ENCODE data around the gene CHAC1. TPM values are rescaled to one million over a fixed set of nuclear protein-coding genes. Genes with fewer than 3 reads are reported as not detected.
A peak's percentile ranks its signal among the peaks of the same experiment; 100 is the strongest.

CHAC1 gene, protein sequence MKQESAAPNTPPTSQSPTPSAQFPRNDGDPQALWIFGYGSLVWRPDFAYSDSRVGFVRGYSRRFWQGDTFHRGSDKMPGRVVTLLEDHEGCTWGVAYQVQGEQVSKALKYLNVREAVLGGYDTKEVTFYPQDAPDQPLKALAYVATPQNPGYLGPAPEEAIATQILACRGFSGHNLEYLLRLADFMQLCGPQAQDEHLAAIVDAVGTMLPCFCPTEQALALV
- total RNA-seq, result 1.9 TPM

DNA sequence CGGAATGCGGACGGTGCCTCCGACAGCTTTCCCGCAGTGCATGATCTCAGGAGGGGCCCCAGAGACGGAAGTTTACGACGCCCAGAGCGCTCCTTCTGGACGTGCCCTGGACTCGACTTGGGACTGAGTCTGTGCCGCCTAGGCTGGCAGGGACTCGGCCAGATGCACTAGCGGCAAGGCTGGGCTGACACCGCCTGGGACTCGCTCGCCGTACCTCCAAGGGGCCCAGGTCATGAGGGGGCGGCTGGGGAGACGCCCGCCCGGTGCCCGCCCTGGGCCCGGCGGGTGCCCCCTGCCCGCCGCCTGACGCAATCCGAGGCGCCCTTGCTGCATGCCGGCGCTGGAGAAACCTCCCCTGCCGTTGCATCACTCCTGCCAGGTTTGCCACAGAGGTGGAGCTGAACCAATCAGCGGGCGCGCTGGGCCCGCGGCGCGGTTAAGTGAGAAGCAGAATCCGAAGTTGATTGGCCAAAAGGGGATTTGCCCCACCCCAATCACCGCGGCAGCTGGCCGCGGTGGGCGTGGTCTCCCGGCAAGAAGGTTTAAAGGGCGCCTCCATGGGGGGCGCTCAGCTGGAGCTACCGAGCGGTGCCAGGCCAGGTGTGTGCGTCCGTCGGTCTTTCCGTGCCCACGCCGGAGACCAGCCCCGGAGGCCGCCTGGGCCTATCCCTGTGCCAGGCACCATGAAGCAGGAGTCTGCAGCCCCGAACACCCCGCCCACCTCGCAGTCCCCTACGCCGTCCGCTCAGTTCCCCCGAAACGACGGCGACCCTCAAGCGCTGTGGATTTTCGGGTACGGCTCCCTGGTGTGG is at the start of gene CHAC1:
Gene CHAC1 (plus strand): TSS at position 571 of the 812 bp plus-strand sequence. CDS start 113 bp downstream, at position 684.
- peak; percentile 88 to 93 (median 92) for DNase-seq (ENCODE audit: low read depth in 2 of 3, low spot score in 2 of 3)

DNA sequence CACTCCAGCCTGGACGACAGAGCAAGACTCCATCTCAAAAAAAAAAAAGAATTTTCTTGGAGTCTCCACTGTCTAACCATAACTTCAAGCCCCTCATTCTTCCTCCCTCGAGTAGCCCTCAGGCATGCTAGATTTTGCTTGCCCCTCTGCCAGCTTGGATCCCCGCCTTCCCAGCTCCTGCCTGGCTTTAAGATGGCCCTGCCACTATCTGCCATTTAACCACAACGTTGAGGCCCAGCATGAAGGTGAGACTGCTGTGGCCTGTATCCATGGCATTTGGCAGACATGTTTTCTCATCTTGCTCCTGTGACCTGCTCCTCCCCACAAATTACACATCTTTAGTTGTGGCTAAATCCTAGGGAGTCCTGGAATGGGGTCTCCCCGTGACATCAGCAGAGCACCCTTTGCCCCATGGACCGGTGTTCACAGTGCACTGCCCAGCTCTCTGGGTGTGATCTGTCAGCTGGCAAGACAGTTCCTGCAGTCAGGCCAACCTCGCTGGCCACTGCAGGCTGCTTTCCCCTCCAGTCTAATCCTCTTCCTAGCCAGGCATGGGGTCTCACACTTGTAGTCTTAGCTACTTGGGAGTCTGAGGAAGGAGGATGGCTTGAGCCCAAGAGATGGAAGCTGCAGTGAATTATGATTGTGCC is 48.6 kb upstream of the CHAC1 start:
- DNase-seq (ENCODE audit: low read depth in 2 of 3, low spot score in 2 of 3), result no peak

DNA sequence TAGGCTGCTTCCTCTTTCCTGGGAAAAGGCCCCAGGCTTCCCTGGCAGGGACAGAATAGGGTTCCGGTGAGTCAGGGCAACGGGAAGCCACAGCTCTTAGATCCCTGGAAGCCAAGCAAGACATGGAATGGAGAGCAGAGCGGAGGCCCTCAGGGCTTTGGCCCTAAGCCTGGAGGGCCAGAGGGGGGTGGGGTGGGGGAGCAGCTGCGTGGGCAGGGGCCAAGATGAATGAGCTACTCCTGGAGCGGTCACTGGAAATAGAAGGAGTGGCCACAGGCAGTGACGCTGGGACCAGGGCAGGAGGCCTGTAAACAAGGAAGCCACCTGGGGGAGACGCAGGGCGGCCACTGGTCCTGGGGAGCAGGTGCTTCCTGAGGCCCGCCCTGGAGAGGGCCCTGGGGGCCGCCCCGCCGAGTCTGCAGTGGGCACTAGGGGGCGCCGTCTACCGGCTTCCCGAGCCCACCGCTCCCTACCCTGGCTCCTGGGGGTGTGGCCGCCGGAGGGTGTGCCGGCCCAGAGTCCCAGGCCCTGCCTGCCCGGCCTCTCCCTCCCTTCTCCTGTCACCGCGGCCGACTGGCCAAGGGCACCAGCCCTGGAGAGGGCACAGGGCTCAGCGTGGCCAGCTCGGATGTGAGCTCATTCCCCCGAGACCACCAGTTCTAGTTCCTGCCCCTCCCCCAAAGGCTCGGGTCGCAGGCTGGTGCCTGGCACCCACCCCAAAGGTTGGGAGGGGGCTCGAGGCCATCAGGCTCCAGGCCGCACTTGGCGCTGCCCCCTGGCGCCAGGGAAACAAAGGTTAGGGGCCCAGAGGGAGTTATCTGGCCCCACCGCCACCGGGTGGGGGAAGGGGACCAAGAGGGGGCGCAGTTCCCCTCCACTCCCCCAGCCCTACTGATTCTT is 46.9 kb upstream of the CHAC1 start:
- DNase-seq (ENCODE audit: low read depth in 2 of 3, low spot score in 2 of 3), result peak in 2 of 3 donors; percentile 89 to 92

DNA sequence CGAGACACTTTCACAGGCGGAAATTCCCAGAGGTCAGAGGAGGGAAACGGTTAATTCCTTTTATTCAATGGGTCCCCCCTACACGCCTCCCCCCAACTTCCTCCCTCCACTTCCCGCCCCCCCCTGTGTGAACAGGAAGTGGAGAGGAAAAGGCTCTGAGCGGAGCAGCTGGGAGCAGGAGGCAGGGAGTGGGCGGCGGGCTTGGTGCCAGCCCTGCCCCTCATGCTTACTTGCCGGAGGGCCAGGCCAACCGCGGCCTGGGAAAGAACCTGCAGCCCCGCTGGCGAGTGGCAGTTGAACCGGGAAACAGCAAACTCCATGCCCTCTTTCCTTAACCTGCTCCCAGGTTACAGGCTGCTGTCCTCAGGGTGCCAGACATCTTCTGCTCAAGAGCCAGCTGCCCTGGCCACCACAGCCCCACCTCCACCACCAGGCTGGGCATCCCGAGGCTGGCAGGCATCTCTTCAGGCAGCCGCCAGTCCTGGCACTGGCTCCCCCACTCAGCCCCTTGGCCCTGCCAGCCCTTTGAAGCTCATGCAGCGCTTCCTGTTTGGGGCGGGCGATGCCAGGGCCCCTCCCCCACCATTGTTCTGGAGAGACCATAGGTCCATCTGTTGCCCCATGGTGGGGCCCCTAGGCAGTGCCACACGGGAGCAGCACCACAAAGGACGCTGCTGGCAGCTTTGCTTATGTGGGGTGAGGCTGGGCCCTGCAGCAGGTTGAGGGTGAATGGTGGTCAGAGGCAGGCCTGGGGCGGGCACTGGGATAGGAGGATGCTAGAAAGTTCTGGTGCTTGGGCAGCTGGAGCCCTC is 46.1 kb upstream of the CHAC1 start:
- DNase-seq (ENCODE audit: low read depth in 2 of 3, low spot score in 2 of 3), result peak in 1 of 3 donors; percentile 85

DNA sequence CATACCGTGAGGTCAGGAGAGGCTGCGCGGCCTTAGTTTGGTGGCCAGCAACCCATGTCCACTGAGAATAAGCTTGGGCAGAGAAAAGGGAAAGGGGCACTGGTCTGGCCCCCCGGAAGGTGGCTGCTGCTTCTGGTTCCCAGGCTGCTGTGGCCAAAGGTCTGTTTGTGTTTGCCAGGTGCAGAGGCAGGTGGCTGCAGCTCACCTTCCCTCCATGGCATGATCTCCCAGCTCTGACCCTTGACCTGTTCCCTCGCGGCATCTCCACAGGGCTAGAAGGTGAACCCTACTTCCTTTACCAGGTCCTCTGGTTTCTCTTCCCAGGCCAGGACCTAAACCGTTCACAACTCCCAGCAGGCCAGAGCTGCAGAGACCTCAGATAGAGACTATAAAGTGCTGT is 45.2 kb upstream of the CHAC1 start:
- DNase-seq (ENCODE audit: low read depth in 2 of 3, low spot score in 2 of 3), result no peak

DNA sequence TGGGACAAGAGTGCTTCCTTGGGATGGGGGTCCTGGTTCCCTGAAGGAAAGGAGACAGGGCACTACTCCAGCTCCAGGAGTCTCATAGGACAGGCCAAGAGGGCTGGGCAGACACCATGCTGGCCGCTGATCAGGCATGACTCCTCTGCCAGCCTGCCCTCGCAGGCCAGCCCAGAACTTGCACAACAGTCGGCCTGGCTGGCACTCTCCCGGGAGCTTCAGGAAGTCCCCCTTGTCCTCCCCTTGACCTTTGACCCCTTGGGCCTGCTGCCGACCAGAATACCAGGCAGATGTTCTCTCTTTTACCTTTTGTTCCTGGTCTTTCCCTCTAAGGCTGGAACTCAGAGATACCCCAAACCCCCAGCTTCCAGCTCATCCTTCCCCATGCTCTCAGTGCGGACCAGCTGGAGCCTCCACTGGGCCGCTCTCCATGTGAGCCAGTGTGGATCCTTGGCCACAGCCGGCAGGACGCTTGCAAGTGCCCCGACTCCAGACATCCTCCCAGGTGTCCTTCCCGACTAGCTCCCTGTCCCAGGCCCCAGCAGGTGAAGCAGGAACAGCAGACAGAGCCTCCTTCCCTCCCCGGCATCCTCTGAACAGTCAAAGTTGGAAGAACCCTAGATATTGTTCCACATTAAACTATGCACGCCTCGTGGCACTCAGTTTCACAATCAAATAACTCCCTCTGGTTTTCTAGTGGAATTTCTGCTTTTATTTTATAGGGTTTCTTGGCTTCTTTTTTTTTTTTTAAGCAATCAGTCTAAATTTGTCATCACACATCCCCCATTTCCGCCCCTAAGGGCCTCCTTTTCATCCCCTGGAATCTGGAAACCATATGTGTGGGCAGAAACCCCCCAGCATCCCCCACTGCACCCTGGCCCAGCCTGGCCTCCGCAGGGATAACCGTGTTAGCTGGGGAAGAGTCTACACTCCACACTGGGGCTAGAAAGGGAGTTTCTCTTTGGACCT is 43.3 kb upstream of the CHAC1 start:
- DNase-seq (ENCODE audit: low read depth in 2 of 3, low spot score in 2 of 3), result no peak

DNA sequence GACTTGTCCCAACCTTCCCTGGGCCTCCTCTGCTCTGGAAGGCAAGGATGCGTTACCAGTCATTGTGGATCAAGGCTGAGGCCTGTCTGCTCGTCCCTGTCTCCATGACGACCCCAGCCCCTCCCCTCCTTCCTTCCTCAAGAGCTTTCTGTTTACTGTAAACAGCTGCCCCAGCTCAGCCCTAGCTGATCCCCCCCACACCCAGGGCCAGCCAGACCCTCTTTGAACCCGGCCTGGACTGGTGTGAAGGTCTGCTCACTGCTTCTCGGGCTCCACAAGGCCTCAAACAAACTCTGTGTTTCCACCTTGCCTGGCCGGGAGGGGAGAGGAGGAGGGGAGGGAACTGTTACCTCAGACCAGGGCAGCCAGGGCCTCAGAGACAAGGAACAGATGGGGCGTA is 42.1 kb upstream of the CHAC1 start:
- DNase-seq (ENCODE audit: low read depth in 2 of 3, low spot score in 2 of 3), result no peak

DNA sequence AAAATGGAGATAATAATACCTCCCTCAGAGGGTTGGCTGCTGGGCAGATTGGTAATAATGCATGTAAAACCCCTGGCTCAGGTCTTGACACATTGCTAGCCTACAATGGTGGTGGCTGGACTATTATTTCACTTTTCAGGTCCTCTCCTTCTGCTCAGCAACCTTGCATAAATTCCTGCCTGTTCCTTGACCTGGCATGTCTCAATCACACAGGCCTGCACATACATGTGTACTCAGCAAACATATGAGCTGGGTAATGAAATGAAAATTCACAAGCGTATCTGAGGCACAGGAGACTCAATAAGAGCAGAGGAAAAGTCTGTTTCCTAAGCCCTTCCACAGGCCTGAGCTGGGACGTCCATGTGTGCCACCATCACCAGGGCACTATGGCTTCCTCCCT is 41.6 kb upstream of the CHAC1 start:
- DNase-seq (ENCODE audit: low read depth in 2 of 3, low spot score in 2 of 3), result no peak

DNA sequence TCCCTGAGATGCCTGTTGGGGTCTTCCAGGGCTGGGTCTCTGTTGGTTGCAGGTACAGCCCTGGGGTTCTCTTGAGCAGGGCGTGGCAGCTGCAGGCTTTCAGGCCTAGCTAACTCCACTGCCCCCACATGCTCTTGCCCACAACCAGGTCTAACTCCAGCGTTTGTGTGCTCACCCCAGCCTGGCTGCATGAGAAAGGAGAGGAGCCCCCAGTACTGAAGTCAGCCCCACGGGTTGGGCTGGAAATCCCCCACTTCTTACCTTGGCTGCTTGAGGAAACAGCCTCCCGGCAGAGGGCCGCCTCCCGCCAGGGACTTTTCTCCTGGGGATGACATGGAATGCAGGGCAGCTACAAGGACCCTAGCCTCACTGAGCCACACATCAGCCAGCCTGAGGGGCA is 40.8 kb upstream of the CHAC1 start:
- no peak for DNase-seq (ENCODE audit: low read depth in 2 of 3, low spot score in 2 of 3)

DNA sequence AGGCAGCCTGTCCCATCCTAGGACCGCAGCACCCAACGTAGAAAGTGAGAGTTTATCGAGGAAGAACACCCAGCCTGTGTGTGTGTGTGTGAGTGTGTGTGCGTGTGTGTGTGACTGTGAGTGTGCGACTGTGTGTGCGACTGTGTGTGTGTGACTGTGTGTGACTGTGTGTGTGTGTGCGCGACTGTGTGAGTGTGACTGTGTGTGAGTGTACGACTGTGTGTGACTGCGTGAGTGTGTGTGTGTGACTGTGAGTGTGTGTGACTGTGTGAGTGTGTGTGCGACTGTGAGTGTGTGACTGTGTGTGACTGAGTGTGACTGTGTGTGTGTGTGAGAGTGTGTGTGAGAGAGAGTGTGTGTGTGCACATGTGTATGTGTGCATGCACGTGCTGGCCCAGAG is 39.3 kb upstream of the CHAC1 start:
- no peak for DNase-seq (ENCODE audit: low read depth in 2 of 3, low spot score in 2 of 3)

DNA sequence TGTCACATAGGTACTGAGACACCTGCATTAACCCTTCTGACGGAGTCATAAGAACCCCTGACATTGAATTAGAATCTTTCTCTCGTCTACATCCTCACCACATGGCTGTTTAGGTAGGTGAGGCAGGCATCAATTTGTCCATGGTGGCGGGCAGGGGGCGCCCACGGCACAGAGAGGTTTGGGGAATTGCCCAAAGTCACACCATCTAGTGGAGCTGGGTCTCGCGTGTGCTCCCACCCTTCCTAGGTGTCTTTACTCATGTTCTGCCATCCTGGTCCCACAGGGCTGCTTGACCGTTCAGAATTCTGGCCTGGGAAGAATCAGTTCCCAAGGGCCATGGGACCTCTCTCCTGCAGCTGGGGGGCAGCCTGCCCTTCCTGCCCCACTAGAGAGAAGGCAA is 38.8 kb upstream of the CHAC1 start:
- no peak for DNase-seq (ENCODE audit: low read depth in 2 of 3, low spot score in 2 of 3)

DNA sequence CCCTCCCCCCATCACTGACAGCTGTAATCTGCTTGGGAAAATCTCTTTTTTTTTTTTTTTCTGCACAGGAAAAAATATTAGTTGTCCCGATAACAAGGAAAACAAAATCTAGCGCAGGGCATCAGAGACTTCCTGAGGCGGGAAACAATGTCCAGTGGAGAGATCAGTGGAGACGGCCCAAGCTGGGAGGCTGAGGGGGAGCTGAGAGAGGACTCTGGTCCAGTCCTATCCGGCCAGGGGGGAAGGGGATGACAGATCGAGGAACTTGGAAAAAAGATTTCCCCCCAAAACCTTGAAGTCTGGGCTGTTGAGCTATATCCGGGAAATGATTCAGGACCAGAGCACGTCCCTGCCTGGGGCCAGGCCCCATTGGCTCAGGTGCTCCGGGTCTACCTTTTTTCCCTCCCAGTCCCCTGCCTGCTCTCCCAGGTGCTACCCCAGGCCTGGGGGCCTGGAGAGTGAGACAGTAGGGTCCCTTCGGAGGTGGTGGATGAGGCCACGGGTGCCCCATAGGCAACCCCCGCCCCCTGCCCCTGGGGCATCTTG is 38.1 kb upstream of the CHAC1 start:
- DNase-seq (ENCODE audit: low read depth in 2 of 3, low spot score in 2 of 3), result no peak

DNA sequence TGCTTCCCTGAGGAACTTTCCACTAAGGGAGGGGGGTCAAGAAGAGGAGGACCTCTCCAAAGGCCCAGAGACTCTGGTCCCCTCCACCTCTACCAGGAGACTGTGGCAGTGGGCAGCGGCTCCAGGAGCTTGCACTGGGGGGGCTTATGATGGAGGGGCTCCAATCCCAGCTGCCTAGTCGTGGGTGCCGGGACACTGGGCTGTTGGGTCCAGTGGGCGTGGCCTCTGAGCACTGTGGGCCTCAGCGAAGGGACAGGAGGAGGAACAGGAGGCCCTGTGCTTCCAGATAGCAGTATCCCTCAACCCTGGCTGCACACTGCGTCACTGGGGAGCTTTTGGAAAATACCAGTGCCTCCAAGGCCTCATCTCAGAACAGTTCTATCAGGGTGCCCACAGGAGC is 37.6 kb upstream of the CHAC1 start:
- no peak for DNase-seq (ENCODE audit: low read depth in 2 of 3, low spot score in 2 of 3)

DNA sequence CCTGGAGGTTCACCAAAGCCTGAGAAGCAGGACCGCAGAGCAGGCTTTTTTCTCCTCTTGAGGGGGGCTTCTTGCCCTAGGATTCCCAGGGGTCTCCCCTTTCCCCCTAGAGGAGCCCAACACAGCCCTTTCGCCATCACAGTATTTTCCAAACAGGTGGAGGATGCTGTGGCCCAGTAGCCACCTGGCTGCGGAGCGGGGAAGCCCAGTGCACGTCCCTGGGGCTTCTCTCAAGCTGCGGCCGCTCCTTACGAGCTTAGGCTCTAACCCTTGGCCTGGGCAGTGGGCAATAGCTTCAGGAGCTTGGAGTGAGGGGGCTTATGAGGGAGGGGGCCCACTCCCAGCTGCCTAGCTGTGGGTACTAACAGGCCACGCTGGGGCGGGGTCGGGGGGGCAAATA is 35.7 kb upstream of the CHAC1 start:
- DNase-seq (ENCODE audit: low read depth in 2 of 3, low spot score in 2 of 3), result no peak

DNA sequence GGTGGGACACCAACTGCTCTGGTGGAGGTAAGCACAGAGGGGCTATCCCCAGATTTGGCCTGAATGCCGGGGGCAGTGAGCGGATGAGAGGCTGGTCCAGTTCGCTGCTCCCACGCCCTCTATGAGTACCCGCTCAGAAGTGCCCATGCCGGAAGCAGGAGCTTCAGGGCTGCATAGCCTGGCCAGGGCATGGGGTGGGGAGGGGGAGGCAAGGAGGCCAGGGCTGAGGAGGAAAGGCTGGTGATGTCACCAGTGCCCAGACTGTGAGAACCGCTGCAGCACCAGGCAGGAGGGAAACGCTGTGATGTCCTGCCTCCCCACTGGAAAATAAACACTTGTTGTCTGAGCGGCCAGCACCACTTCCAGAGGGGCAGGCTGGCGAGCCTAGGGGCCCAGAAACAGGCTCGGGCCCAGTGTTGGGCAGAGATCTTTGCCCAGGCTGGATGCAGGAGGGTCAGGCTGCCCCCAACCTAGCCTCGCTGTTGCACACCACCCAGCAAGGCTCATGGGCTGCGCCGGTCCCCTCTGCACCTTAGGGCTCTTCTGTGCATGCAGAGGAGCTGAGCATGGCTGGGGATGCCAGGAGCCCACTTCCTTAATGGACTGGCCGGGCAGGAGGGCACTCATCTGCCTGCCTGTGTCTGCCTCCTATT is 35.0 kb upstream of the CHAC1 start:
- no peak for DNase-seq (ENCODE audit: low read depth in 2 of 3, low spot score in 2 of 3)

DNA sequence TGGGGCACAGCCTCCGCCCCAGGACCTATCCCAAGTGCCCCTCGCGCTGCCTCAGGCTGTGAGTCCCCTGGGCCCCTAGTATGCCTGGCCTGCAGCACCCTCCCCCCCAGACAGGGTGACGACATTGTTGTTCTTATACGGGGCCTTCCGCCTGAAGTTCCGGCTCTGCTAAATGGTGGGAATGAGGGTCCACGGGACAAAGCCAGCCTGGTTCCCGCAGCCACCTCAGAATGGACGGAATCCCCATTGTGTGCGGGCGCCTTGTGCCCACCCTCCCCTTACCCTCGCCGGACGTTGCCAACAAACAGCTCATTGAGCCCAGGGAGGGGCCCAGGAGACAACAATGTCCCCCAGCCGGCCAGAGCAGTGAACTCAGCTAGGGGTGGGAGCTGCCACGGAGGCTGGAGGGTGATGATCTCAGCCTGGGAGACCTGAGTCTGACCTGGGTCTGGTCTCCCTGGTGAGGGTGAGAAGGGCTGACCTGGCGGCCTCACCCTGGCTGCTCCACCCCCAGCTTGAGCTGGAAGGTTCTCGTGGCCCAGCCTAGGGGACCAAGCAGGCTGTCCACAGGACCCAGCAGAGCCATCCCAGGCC is 34.4 kb upstream of the CHAC1 start:
- DNase-seq (ENCODE audit: low read depth in 2 of 3, low spot score in 2 of 3), result no peak

DNA sequence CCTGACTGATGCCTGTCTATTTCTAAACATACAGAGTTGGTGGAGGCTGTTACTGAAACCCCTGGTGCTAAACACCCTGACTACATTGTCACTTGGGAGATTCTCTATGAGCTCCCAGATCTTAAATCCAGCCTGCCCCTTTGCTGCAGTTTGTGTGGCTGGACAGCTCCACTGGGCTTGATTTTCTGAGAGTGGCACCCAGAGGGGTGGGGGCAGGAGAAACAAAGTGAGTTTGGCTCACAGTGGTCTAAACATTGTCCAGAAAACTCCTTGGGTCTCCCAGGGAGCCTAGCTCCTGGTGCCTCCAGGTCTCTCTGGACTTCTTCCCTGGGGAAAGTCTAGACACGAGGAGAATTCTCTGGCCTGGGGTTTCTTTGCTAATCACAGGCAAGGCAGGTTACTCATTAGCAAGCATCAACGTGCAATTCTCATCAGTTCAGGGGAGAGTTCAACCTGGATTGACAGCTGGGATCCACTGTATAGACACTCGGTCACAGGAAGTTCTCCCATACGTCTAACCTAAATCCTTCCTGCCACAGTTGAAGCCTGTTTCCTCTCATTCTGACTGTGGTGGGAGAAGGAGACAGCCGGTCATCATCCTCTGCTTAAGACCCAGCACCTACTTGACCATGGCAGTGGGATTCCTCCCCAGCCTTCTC is 31.2 kb upstream of the CHAC1 start:
- DNase-seq (ENCODE audit: low read depth in 2 of 3, low spot score in 2 of 3), result no peak

Measured in hematopoietic multipotent progenitor cell (in vitro differentiated cells).